ENCODE data around the gene MNT.
A peak's percentile ranks its signal among the peaks of the same experiment; 100 is the strongest.
"Not testable (repeated sequence)": the region's sequence is repeated elsewhere in the genome, so short reads cannot be mapped to it uniquely, and the experiment has no call there.

MNT gene, protein sequence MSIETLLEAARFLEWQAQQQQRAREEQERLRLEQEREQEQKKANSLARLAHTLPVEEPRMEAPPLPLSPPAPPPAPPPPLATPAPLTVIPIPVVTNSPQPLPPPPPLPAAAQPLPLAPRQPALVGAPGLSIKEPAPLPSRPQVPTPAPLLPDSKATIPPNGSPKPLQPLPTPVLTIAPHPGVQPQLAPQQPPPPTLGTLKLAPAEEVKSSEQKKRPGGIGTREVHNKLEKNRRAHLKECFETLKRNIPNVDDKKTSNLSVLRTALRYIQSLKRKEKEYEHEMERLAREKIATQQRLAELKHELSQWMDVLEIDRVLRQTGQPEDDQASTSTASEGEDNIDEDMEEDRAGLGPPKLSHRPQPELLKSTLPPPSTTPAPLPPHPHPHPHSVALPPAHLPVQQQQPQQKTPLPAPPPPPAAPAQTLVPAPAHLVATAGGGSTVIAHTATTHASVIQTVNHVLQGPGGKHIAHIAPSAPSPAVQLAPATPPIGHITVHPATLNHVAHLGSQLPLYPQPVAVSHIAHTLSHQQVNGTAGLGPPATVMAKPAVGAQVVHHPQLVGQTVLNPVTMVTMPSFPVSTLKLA

GRCh38 chr17:2400877-2401425, at the start of gene MNT:
TSS of gene MNT (minus strand) at chr17:2401060. CDS start at chr17:2400712, 348 bp downstream.
- peak; percentile 98 for DNase-seq

DNA sequence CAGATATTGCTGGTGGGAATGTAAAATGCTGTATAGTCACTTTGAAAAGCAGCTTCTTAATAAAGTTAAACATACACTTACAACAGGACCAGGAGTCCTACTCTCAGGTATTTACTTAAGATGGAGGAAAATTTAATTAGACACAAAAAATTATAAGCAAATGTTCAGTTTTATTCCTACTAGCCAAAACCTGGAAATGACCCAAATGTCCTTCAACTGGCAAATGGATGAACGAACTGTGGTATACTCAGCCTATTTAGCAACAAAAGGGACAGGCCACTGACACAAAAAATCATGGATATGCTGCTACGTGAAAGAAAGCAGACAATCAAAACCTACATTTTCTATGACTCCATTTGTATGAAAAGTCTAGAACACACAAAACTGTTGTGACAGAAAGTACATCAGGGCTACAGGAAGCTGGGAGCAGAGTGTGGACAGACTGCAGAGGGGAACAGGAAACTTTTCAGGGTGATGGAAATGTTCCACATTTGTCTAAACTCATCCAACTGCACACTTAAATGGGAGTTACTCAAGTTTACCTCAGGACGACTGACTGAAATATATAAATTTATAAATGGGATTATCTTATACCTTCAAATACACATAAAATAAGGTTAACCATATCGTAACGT, 49.3 kb upstream of the MNT start:
- no peak for DNase-seq

- DNase-seq = no peak
Observed at GRCh38 chr17:2449486-2449885, 48.6 kb upstream of the MNT start.

DNA sequence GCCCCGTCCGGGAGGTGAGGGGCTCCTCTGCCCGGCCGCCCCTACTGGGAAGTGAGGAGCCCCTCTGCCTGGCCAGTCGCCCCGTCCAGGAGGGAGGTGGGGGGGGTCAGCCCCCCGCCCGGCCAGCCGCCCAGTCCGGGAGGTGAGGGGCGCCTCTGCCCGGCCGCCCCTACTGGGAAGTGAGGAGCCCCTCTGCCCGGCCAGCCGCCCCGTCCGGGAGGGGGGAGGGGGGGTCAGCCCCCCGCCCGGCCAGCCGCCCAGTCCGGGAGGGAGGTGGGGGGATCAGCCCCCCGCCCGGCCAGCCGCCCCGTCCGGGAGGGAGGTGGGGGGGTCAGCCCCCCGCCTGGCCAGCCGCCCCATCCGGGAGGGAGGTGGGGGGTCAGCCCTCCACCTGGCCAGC, 46.6 kb upstream of the MNT start:
- DNase-seq = not testable (repeated sequence)

DNA sequence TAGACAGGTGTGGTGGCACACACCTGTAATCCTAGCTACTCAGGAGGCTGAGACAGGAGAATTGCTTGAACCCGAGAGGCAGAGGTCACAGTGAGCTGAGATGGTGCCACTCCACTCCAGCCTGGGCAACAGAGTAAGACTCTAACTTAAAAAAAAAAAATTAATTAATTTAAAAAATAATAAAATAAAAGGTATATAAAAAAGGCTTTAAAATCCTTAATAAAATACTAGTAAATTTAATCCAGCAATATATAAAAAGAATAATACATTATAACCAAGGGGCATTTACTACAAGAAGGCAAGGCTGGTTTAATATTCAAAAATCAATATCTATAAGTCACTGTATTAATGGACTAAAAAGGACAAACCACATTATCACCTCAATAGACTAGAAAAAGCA, 44.8 kb upstream of the MNT start:
- no peak for DNase-seq

- no peak for DNase-seq
Observed at GRCh38 chr17:2444382-2444781, 43.5 kb upstream of the MNT start.

GRCh38 chr17:2442166-2442565, 41.3 kb upstream of the MNT start:
- DNase-seq = no peak

DNA sequence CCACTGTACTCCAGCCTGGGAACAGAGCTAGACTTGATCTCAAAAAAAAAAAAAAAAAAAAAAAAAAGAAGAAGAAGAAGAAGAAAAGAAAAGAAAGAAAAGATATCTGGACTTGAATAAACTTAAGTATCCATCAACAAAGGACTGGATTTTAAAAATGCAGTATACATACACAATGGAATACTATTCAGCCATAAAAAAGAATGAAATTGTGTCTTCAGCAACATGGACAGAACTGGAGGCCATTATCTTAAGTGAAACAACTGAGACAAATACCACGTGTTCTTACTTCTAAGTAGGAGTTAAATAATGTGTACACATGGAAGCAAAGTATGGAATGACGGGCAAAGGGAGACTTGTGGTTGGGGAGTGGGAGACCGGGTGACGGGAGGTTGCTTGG, 40.1 kb upstream of the MNT start:
- no peak for DNase-seq

DNA sequence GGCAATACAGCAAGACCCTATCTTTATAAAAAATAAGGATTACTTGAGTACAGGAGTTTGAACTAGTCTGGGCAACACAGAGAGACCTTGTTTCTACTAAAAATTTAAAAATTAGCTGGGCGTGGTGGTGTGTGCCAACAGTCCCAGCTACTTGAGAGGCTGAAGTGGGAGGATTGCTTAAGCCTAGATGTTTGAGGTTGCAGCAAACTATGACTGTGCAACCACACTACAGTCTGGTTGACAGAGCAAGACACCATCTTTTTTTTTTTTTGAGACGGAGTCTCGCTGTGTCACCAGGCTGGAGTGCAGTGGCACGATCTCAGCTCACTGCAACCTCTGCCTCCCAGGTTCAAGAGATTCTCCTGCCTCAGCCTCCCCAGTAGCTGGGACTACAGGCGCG, 39.1 kb upstream of the MNT start:
- DNase-seq = peak; percentile 93

DNA sequence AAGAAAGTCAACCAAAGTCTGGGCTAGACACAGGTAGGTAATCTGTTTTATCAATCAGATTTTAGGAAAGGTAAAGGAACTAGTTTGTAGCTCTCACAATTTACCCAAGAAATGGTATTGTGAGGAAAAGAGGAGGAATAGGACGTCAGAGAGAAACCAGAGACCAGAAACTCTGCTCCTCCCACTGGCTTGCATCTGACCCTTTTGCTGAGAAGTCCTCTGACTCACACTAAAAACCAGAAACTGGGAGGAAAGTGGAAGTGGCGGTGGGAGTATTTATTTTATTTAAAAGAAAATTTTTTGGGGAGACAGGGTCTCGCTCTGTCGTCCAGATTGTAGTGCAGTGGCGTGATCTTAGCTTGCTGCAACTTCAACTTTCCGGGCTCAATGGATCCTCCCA, 38.0 kb upstream of the MNT start:
- DNase-seq = peak; percentile 92

DNA sequence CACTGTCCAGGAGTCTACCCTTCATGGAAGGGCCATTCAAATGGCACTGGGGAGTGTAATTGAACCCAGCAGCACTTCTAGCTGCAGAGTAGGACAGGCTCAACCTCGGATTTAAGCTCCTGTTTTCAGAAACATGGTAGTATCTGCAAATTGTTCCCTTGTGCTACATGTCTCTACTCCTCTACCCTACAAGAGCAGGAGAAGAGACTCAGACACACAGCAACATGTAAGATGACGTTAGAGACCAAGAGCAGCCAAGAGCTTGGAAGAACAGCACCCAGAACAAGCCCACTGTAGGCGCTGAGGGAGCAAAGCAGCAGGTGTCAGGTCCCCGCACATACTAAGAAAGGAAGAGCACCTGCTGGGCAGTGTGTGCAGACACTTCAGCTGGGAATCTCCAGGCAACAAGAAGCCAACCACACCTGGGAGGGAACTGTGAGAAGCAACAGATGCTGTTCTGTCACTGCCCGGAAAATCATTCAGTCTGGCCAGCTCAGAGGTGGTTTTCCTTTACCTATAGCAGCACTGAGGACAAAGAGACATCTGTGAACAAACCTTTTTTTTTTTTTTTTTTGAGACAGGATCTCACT, 35.6 kb upstream of the MNT start:
- no peak for DNase-seq

DNA sequence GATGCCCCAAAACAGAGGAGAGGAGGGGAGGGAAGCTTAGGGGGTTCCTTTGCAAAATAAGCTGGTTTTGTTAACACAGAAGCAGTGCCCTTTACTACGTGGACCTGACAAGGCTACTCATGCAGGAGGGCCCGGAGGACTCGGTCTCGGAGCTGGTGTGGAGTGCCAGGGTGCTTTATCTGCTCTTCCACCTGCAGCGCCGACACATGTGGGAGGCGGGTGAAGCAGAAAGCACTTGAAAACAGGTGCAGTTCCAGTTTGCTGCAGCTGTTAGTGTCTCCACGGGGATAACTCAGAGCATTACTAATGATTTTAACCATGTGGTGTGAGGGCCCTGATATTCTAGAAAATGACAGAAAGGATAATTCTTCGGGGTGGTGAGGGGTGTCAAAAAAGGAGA, 35.0 kb upstream of the MNT start:
- DNase-seq = no peak

- DNase-seq = no peak
Observed at GRCh38 chr17:2435181-2435741, 34.4 kb upstream of the MNT start.

- peak; percentile 39 for DNase-seq
Observed at GRCh38 chr17:2433696-2434095, 32.8 kb upstream of the MNT start.

GRCh38 chr17:2427910-2428309, 27.1 kb upstream of the MNT start:
- DNase-seq = no peak

- DNase-seq = no peak
Observed at GRCh38 chr17:2427215-2427614, 26.4 kb upstream of the MNT start.

- no peak for DNase-seq
Observed at GRCh38 chr17:2423271-2423670, 22.4 kb upstream of the MNT start.

DNA sequence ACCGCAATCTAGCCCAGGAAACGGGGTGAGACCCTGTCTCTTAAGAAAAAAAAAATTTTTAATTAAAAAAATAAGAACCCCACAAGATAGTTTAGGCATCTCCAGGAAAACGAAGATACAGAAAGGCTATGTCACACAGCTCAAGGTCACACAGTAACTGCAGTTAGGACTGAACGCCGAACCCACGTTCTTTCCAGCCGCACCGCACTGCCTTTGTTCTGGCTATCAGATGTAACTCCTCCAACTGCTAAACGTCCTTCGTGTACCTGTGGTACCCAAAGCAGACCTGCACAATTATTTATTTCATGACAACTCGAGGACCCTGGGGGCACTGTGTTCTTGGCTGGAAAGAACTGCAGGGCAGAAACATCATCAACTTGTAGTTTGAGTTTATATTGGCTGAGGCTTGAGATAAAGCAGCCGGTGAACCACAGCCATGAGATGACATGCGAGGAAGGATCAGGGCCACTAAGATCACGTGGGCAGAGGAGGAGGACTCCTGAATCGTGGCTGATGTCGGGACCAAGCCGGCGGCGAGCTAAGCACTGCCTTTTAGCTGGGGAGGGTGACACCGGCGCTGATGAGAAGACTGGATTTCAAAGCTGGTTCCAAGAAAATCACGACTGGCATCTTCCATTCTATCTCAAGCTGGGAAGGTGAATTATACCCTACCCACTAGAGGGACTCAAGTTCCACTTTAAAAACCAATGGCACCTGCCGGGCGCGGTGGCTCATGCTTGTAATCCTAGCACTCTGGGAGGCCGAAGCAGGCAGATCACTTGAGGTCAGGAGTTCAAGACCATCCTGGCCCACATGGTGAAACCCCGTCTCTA, 20.7 kb upstream of the MNT start:
- no peak for DNase-seq

DNA sequence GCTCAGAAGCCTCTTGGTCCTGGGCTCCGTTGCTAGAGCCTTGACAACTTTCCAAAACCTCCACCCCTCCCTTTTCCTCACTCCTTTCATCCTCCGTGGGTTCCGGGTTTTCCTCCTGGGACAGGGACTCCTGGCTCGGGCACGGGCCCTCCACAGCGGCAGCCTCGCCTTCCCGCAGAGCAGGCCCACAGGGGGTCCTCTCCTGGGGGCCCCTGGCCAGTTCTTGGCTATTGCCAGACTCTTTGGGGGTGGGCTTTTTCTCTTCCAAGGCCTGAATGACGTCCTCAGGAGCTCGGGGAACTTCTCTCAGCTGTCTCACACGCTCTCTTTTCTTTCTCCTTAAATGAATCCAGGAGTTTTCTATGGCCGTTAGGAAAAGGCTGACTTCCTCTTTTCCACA, 19.3 kb upstream of the MNT start:
- DNase-seq = no peak

- DNase-seq = no peak
Observed at GRCh38 chr17:2419486-2419885, 18.6 kb upstream of the MNT start.

GRCh38 chr17:2418572-2418971, 17.7 kb upstream of the MNT start:
- no peak for DNase-seq

- peak; percentile 93 for DNase-seq
Observed at GRCh38 chr17:2416010-2416734, 15.3 kb upstream of the MNT start.

All from suppressor macrophage treated with lipopolysaccharide for 4 hours (primary cell).